Hepatic stellate cell (primary cell): ENCODE results near the gene SHCBP1.
A peak's percentile ranks its signal among the peaks of the same experiment; 100 is the strongest.

Experiments
- DNase-seq: peaks from one replicate; pipeline ENCODE4 v3.0.0; 2011; ENCODE audit warnings: low spot score

Gene SHCBP1

DNA sequence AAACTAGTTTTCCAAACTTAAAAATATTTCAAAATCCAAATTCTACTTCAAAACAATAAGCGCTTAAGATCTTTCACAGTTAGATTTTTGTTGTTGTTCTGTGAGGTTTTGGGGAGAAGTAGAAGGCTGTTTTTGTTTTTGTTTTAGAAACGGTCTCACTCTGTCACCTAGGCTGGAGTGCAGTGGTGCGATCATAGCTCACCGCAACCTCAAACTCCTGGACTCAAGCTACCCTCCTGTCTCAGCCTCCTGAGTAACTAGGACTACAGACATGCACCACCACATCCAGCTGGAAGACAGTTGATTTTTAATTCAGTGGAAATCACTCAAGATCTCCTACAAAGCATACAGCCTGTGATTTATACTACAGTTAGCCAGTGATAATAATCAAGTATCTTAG, 2.7 kb downstream of the SHCBP1 start:
- no peak for DNase-seq

DNA sequence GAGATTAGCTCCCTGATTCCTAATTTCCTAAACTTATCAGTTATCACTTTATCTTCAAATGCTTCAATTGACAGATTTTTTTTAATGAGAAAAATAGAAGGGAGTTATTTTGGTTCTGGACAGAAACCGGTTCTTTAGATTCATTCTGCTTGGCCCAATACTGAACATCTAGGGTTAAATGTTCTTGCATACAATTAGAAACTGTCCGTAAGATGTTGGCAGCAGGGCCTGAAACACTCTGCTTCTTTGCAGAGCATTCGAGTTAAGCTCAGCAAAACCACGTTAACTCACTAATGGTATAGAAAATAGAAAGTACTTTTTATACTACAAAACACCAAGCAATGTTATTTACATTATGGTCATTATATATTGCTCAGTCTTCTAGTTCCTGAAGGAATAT, 7.2 kb downstream of the SHCBP1 start:
- no peak for DNase-seq

DNA sequence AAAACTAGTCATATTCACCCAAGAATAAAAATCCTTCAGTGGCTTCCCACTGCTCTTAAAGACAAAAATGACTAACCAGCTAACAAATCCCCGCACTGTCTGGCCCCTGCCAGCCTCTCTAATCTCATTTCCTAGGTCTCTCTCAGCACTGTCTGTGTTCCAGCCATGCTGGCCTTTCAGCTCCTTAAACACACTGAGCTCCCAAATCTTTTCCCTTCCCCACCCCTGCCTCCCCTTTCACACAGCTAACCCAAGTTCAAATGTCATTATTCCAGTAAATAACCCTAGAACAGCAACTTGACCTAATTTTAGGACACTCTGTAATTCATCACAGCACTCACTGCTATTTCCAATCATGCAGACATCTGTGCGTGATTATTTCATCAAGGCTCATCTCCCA, 7.8 kb downstream of the SHCBP1 start:
- DNase-seq, result no peak

DNA sequence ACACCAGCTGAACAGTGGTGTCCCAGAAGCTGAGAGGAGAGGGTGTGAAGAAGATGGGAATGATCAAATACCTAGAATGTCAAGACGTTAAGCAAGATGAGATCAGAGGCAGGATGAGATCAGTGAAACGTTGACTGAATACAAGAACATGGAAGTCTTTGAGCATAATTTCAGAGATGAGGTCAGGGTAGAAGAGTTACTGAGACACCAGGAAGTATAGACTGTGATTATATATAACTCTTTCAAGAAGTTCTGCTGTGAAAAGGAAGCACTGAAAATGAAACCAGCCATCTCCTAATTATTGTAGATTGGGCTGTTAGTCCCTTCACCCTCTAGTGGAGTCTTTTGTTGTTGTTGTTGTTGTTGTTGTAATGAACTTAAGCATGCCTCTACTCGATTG, 9.1 kb downstream of the SHCBP1 start:
- DNase-seq, result no peak

DNA sequence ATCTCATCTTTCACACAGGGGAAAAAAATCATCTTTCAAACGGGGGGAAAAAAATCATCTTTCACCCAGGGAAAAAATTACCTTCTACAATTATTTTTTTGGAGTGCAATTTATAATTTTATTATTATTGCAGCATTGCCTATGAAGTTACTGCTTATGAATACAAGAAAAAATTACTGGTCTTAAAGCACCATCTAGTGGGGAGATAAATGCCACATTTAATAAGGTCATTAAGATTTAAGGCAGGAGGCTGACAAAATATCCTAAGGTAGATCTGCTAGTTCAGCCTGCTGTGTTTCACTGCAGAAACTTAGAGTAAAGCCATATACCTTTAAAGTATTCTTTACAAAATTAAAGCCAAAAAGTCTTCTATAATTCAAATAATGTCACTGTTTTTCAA, 13.7 kb downstream of the SHCBP1 start:
- DNase-seq, result peak; percentile 27

DNA sequence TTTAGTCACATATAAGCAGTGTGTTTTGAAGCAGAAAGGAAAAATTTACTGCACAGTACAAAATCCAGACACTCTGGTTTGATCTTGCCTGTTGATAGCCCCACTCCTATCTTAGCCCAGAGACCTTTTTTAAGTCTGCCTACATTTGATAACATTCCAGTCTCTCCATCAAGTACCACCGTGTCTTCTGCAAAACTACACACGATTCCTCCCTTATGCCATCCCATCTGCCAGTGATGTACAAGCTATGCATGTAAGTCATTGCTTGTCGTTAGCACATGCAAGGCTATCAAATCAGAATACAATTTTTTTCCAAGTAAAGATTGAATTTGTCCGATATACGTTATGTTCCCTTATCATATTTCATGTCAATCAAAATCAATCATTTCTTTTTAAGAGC, 14.9 kb downstream of the SHCBP1 start:
- DNase-seq, result no peak

DNA sequence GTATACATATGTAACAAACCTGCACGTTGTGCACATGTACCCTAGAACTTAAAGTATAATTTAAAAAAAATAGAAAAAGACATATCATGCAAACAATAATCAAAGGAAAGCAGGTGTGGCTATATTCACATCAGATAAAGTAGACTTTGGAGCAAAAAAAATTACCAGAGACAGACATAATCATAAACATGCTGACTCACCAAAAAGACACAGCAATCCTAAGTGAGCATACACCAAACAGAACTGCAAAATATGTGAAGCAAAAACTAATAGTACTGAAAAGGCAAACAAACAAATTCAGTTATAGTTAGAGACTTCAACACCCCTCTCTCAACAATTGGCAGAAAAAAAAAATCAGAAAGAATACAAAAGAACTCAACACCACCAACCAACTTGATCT, 29.9 kb downstream of the SHCBP1 start:
- DNase-seq, result no peak

DNA sequence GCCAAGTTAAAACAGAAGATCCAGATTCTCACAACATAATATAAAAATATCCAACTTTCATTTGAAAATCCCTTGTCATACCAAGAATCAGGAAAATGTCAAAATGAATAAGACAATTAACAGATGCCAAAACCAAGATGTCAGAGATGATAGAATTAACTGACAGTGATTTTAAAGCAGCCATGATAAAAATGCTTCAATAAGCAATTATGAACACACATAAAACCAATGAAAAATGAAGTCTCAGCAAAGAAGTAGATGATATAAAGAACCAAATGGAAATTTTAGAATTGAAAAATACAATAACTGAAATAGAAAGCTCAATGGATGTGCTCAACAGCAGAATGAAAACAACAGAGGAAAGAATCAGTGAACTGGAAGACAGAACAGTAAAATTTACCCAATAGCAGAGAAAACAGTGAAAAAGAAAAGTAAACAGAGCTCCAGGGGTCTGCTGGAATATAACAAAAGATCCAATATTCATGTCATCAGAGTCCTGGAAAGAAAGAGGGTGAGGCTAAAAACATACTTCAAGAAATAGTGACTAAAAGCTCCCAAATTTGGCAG, 35.1 kb downstream of the SHCBP1 start:
- DNase-seq, result no peak

DNA sequence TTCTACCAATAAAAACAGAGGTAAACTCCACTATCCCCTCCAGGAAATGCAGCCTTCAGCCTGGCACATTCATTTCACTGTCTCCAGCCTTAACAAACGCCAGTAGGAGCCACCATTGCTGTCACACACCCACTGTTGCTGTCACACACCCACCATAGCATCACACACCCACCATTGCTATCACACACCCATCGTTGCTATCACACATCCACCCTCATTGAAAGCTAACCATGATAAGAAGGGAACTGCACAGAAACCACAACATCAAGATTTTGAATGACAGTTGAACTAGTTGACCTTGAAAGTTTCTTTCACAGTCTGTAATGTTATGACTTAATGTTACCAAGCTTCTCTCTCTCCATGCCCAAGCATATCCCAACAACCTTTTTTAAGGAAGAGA, 38.1 kb downstream of the SHCBP1 start:
- no peak for DNase-seq

DNA sequence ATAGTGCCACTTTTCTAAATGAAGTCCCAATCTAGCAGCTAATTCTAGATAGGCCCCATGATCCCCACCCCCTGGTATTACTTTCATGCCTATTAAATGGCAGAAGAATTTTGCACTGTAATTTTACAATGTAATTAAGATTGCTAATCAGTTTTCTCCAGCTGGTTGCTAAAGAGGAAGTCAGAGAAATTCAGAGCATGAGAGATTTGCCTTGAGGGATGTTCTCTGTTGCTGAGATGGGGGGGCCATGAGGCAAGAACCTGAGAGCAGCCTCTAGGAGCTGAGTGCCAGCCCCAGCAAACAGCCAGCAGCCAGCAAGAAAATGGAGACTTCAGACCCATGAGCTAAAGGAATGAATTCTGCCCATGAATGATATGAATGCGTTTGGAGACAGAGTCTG, 38.9 kb downstream of the SHCBP1 start:
- DNase-seq, result no peak

DNA sequence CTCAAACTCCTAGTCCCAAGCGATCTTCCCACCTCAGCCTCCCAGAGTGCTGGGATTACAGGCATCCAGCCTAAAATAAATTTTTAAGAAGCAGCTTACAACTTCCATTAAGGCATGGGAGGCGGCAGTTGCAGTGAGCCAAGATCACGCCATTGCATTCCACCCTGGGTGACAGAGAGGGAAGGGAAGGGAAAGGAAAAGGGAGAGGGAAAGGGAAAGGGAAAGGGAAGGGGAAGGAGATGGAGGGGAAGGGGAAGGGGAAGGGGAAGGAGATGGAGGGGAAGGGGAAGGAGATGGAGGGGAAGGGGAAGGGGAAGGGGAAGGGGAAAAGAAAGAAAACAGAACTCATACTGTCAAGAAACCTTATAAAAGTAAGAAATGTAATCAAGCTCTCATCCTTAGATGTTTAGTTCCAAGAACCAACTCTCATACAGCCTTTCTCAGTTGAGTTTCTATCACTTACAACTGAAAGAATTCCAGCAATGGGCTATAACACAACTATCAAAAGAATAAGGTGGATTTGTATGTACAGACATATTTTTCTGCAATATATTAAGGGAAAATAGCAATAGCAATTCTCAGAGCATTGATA, 43.1 kb downstream of the SHCBP1 start:
- DNase-seq, result no peak

DNA sequence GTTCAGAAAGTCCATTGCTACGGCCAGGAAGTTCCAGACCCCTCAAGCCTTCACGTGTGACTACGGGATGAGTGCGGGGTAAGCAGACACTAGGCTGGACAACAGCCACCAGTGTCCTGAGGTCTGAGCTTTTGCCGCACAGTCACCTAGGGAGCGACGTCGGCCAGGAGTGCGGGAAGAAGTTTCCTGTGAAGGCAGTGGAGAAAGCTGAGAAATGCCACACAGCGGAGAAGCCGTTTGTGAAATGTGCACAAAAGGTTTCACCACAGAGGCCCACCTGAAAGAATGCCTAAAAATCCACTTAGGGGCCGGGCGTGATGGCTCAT, 47.4 kb downstream of the SHCBP1 start:
- no peak for DNase-seq

DNA sequence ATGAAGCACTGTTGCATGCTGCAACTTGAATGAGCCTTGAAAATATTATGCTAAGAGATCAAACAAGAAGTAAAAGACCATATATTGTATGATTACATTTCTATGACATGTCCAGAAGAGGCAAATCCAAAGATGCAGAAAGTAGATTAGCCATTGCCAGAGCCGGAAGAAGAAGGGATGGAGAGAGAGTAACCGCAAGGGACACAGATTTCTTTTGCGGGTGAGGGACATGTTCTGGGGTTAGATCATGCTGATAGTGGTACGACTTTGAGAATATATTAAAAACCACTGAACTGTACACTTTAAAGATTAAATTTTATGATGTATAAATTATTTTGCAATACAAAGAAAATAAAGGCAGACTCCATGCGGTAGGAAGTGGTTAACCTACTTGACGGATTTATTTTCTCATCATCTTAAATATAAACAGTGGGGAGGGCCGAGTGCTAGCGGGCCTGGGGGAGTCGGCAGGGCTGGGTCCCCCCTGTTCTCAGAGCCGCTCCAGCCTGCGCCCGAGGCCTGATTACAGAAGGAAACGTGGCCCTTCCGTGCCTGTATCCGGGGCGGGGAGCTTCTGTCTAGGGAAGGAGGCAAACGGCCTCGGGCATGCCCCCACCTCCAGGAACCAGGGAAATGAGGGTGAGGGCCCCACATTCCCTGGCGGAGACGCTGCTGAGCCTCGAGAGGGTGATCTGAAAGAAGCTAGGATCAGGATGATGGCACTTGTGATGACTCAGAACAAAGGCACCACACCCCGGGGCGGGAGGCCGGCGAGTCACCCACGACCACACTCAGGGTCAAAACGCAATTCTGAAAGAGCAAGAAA, 48.0 kb downstream of the SHCBP1 start:
- peak; percentile 46 for DNase-seq

DNA sequence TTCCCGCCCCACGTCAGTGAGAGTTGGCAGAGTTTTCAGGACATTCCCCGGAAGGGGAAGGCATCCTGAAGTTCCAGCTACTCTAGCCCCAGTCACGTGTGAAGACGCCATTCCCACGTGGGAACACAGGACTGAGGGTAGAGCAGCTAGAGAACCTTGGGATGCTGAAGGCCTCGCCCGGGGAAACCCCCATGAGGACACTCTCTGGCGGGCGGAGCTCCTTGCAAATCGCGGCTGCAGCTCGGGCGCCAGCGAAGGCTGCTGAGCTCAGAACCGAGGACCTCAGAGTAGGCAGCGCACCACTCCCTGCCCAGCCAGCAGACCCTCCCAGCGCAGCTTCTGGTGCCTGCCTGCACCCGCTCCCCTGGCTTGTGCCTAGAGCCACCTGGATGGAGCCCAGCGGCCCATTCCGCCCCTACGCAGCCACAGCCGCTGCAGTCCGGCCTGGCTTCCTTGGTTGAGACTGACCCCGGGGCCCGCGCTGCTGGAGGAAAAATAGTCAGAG, 51.9 kb downstream of the SHCBP1 start:
- no peak for DNase-seq

DNA sequence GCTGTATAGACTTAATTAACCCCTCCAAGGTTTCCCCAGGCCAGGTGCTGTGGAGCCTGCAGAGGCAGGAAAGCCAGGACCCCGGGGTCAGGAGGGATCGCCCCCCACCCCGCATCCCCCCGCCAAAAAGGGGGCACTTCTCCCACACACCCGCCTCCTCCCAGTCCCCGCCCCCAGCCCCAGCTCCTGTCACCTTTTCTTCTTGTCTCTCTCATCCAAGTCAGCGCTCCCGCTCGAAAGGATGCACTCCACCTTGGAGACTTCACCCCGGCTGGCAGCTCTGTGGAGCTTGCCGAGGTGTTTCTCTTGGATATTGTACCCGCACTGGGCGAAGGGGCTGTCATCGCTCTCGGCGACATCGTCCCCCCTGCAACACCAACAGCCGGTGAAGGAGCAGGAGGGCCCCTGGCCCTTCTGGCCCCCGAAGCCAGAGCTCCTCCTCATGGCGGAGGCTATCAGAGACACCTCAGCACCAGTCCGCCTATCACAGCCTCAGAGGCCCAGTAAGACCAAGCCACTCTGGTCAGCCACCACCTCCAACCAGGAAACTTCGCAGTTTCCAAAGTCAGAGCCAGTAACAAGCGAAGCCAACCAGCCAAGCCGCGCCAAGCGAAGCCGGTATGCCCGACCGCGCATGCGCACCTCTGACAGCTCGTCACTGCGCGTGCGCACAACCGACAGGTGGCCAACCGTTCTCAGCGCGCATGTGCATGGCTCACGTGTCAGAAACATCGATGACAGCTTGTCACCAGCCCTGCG, 52.5 kb downstream of the SHCBP1 start:
- no peak for DNase-seq

DNA sequence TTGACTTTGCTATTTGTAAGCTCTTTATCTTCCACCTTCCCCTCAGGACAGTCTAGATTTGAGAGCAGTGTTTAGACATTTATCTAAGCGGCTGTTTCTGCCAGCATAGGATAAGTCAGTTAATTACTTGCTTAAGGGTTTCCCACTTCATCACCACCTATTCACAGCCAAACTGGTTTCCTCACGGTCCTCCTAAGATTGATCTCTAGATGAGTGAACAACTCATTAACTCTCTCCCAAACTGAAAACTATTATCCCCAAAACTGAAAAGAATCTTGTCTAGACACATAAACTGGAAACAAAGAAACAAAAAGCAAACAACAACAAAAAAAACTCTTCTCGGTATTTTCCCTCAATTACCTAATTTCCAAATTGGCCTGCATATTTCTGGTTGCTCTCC, 58.2 kb downstream of the SHCBP1 start:
- DNase-seq, result no peak

DNA sequence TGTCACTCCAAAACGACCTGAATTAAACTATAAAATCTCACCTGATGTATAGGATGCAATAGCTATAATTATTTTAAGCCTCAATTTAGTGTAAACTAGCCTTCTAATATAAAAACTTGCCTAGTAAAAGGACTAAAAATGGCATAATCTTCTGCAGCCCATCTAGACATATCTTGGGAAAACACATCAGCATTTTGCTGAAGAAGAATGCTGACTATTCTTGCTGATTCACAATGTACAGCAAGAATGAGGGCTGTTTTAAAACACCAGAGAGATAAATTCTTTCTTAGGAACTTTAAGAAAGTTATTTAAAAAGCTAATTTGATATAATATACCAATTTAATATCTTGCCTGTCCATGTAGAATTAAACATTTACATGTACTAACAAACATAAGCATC, 63.2 kb downstream of the SHCBP1 start:
- DNase-seq, result no peak

DNA sequence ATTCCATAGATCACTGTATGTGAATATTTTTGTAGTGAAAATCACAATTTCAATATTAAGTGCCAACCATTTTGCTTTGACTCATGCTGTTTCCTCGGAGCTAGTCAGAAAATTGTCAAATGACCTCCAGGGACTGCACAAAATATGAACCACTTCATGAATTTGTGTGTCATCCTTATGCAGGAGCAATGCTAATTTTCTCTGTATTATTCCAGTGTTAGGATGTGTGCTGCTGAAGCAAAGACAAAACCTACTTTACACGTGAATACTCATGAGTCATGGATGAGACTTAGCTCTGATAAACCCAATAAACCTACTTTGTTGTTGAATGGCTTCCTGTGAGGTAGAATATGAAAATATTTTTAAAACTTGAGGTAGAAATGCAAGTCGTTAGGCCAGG, 65.2 kb downstream of the SHCBP1 start:
- DNase-seq, result no peak

DNA sequence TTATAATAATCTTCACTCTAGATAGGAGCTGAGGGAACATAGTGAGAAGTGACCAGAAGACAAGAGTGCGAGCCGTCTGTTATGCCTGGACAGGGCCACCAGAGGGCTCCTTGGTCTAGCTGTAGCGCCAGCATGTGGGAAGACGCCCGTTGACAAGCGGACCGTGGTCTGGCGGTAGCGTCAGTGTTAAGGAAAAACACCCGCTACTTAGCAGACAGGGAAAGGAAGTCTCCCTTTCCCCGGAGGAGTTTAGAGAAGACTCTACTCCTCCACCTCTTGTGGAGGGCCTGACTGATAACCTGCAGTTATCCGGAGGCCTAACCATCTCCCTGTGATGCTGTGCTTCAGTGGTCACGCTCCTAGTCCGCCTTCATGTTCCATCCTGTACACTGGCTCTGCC, 66.7 kb downstream of the SHCBP1 start:
- peak; percentile 31 for DNase-seq

DNA sequence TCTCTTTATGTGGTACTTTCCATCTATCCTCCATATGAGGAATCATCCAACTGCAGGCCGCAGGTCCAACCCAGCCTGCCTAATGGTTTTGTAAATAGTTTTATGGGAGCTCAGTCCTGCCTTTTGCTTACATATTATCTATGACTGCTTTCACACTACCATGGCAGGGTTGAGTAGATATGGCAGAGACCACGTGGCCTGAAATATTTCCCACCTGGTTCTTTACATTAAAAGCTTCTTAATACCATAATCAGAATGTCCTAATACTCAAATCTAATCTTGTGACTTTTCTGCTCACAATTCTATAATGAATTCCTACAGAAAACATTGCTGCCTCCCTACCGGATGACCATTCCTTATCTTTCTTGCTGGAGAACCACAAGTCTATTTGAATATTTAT, 71.7 kb downstream of the SHCBP1 start:
- no peak for DNase-seq
